ENCODE data around the gene ZNF512. TPM values are rescaled to one million over a fixed set of nuclear protein-coding genes. Genes with fewer than 3 reads are reported as not detected.

ZNF512 gene
- total RNA-seq, 3 donors from 2014 or later: 28.8 to 42.7 (median 39.7) TPM

- intact Hi-C loops (cut with DNase I; ENCODE audit: low total_unique reads): no loop called here
- no peak for DNase-seq (ENCODE audit: low spot score in 2 of 2)
- Histone ChIP-seq H3K4me3 (no peak overlapping the region), H3K36me3 (no peaks in the 10 kb centered on the region), H3K9me3 (peaks cover 18 to 51% of the 10 kb centered on the region in 2 donors), H3K27ac (no peak overlapping the region), H3K4me1 (no peaks in the 10 kb centered on the region), H3K27me3 (no peaks in the 10 kb centered on the region)
- TF ChIP-seq POLR2A (IDR thresholded peaks at IDR 0.05) (no peak), CTCF (IDR thresholded peaks at IDR 0.05) (no peak), POLR2AphosphoS5 (IDR thresholded peaks at IDR 0.05) (no peak)
Observed at GRCh38 chr2:27572998-27573429, 9.8 kb upstream of the ZNF512 start.

- H3K4me1 ChIP-seq: no peaks in the 10 kb centered on the region
- no peak for DNase-seq (ENCODE audit: low spot score in 2 of 2)
- no peak for TF ChIP-seq POLR2A (IDR thresholded peaks at IDR 0.05)
- no peak for TF ChIP-seq POLR2AphosphoS5 (IDR thresholded peaks at IDR 0.05)
- no peak for TF ChIP-seq CTCF (IDR thresholded peaks at IDR 0.05)
- H3K27ac ChIP-seq: no peak overlapping the region
- no peak overlapping the region for H3K4me3 ChIP-seq
- intact Hi-C loops (cut with DNase I; ENCODE audit: low total_unique reads): no loop called here
- H3K9me3 ChIP-seq: peaks cover 23 to 55% of the 10 kb centered on the region in 2 donors
- H3K27me3 ChIP-seq: no peaks in the 10 kb centered on the region
- H3K36me3 ChIP-seq: no peaks in the 10 kb centered on the region
Observed at GRCh38 chr2:27573452-27573851, 9.4 kb upstream of the ZNF512 start.

GRCh38 chr2:27581417-27582128 is 1.3 kb upstream of the ZNF512 start:
- intact Hi-C loops (cut with DNase I; ENCODE audit: low total_unique reads): no loop called here
- no peak overlapping the region for H3K27ac ChIP-seq
- no peak for TF ChIP-seq POLR2AphosphoS5 (IDR thresholded peaks at IDR 0.05)
- TF ChIP-seq CTCF (IDR thresholded peaks at IDR 0.05): no peak
- TF ChIP-seq POLR2A (IDR thresholded peaks at IDR 0.05): no peak

GRCh38 chr2:27582129-27582694 is 630 bp upstream of the ZNF512 start:
- TF ChIP-seq POLR2AphosphoS5 (IDR thresholded peaks at IDR 0.05): no peak
- TF ChIP-seq POLR2A (IDR thresholded peaks at IDR 0.05): no peak
- no peak for TF ChIP-seq CTCF (IDR thresholded peaks at IDR 0.05)
- DNase-seq (ENCODE audit: low spot score in 2 of 2): no peak
- Histone ChIP-seq H3K4me3 (peak overlapping the region; percentile 65 to 73 (median 70)), H3K9me3 (peaks cover 20 to 22% of the 10 kb centered on the region in 2 donors), H3K36me3 (no peaks in the 10 kb centered on the region), H3K4me1 (no peaks in the 10 kb centered on the region), H3K27ac (peak overlapping the region; percentile 74 to 78), H3K27me3 (no peaks in the 10 kb centered on the region)
- intact Hi-C loops (cut with DNase I; ENCODE audit: low total_unique reads): no loop called here

More at GRCh38 chr2:27581417-27582128, 1.3 kb upstream of the ZNF512 start:
- H3K27me3 ChIP-seq: no peaks in the 10 kb centered on the region
- H3K36me3 ChIP-seq: no peaks in the 10 kb centered on the region
- no peak overlapping the region for H3K4me3 ChIP-seq
- H3K4me1 ChIP-seq: no peaks in the 10 kb centered on the region
- H3K9me3 ChIP-seq: peaks cover 27 to 28% of the 10 kb centered on the region in 2 donors
- no peak for DNase-seq (ENCODE audit: low spot score in 2 of 2)

- intact Hi-C loops (cut with DNase I; ENCODE audit: low total_unique reads): no loop called here
- peaks cover 8 to 11% of the 10 kb centered on the region in 2 donors for H3K9me3 ChIP-seq
- TF ChIP-seq POLR2AphosphoS5 (IDR thresholded peaks at IDR 0.05): no peak
- no peak for TF ChIP-seq POLR2A (IDR thresholded peaks at IDR 0.05)
- TF ChIP-seq CTCF (IDR thresholded peaks at IDR 0.05): no peak
- H3K27me3 ChIP-seq: no peaks in the 10 kb centered on the region
- no peak for DNase-seq (ENCODE audit: low spot score in 2 of 2)
- H3K27ac ChIP-seq: peak overlapping the region; percentile 74 to 78
- H3K4me3 ChIP-seq: peak overlapping the region; percentile 65 to 73 (median 70)
- H3K4me1 ChIP-seq: no peaks in the 10 kb centered on the region
- no peaks in the 10 kb centered on the region for H3K36me3 ChIP-seq
Observed at GRCh38 chr2:27583390-27583915, 611 bp downstream of the ZNF512 start.
